Transverse colon (tissue), 4 donors: ENCODE data around the gene MBNL1. TPM values are rescaled to one million over a fixed set of nuclear protein-coding genes. Genes with fewer than 3 reads are reported as not detected.

Experiments used
- DNase-seq: peaks from one replicate; pipeline ENCODE4 v3.0.0-alpha.2; 2019
- H3K27ac ChIP-seq, 4 donors: fragments of 200-600 bp; sonication (generic); 2 replicates each; pipeline ENCODE4 v1.5.1; 2016 to 2018; ENCODE audit warnings: inconsistent platforms in 4 of 4
- H3K27me3 ChIP-seq: fragments of 200-600 bp; sonication (generic); 2 replicates; pipeline ENCODE4 v1.5.1; 2017; ENCODE audit warnings: inconsistent platforms
- H3K36me3 ChIP-seq, 4 donors: fragments of 200-600 bp; sonication (generic); 2 replicates each; pipeline ENCODE4 v1.5.1; 2017 to 2019; ENCODE audit warnings: inconsistent platforms in 4 of 4
- H3K4me1 ChIP-seq, 4 donors: fragments of 200-600 bp; sonication (generic); 2 replicates each; pipeline ENCODE4 v1.5.1; 2017 to 2020; ENCODE audit warnings: inconsistent platforms in 4 of 4
- H3K4me3 ChIP-seq, 4 donors: fragments of 200-600 bp; sonication (generic); 1 replicate in 1 of 4; 2 replicates in 3 of 4; pipeline versions ENCODE4 v1.5.1 to v1.6.1; 2017 to 2019; ENCODE audit warnings: inconsistent platforms in 4 of 4
- H3K9me3 ChIP-seq, 2 donors: fragments of 200-600 bp; sonication (generic); 2 replicates each; pipeline ENCODE4 v1.5.1; 2017 to 2019; ENCODE audit warnings: inconsistent platforms in 2 of 2
- EP300 ChIP-seq: sonication (generic); formaldehyde crosslinking; IDR thresholded peaks from one replicate; pipeline ENCODE4 v1.6.1; 2017; ENCODE audit warnings: antibody characterized with exemption, low read depth
- POLR2A ChIP-seq: fragments of 450-650 bp; IDR thresholded peaks from one replicate; pipeline ENCODE4 v1.6.1; 2016; ENCODE audit warnings: antibody characterized with exemption, mild to moderate bottlenecking, moderate library complexity
- POLR2AphosphoS5 ChIP-seq, 3 donors: sonication (generic); formaldehyde crosslinking; IDR thresholded peaks; one replicate each; pipeline ENCODE4 v1.6.1; 2016; ENCODE audit warnings: antibody characterized with exemption in 3 of 3
- WGBS, 2 donors: methylation state at CpG; one replicate each; pipeline ENCODE4 v1.1.5; 2018; ENCODE audit warnings: low coverage in 1 of 2; 5-methylcytosine and 5-hydroxymethylcytosine counted together
- in situ Hi-C, 4 donors: fragments of 200-750 bp; cut with MboI; loops; one replicate each; pipeline versions ENCODE4 v1.15.0 to v1.15.1; 2017; ENCODE audit warnings: low sequenced_read_pairs in 3 of 4, low pct_ligation_motif_present in 1 of 4, low pct_unique_long_range_greater_than_20kb in 1 of 4
- intact Hi-C: fragments of 100-400 bp; cut with DNase I; formaldehyde crosslinking; loops from one replicate; pipeline ENCODE4 v1.15.1; 2023; ENCODE audit warnings: low total_unique reads
- total RNA-seq, 4 donors: library from RNA; depleted of rRNA; stranded (reverse); fragments of >200 nt; gene quantifications; one replicate each; pipeline ENCODE4 v1.1.0, GENCODE V29; 2016
- TF ChIP-seq, protein P1 (sequence below), 5 experiments: fragments of 200-600 bp in 3 of 5; fragments of 450-650 bp in 2 of 5; sonication (generic) in 3 of 5; IDR thresholded peaks; 1 replicate in 2 of 5; 2 replicates in 3 of 5; pipeline ENCODE4 v1.5.1; 2016 to 2017; ENCODE audit warnings: antibody characterized with exemption in 5 of 5, inconsistent platforms in 3 of 5, mild to moderate bottlenecking in 2 of 5, moderate library complexity in 1 of 5

The MBNL1 gene
- total RNA-seq, 4 donors from 2014 or later: 232 to 658 (median 509) TPM

DNA sequence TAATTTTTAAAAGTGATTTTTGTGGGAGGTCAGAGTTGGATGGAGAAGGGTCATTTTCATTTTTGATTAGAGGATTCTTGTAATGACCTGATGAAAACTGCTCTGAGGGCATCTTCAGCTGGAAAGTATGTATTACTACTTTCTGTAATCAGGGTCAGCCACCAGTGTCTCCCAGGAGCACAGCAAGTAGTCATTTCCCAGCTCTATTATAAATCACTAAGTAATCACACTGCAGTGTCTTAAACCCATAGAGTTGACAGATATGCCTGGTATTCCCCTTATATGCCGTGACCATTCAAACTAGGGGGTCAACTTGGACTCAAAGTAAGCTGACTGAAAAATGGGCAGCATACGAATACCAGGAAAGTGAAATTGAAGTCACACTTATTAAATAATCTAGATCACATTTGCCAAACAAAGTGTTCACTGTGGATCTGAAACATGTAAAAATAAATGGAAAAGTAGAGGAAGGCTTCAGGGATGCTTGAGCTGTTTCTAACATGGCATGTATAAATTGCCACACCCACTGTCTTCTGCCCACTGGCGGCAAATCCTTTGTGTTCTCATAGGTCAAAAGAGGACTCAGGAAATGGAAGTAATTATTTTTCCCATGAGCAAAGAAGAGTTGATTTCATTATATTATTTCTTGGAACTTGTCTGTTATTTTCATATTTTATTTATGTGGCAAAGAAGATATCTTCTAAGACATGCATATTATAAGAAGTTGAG lies 105.7 kb downstream of the MBNL1 start:
- WGBS, 2 donors: 69 to 77% methylated on average over 3 of the region's 3 CpGs
- no peaks in the 10 kb centered on the region for H3K27me3 ChIP-seq
- peaks cover 0 to 57% (median 21%) of the 10 kb centered on the region in 4 donors for H3K4me1 ChIP-seq
- H3K4me3 ChIP-seq: no peak overlapping the region
- TF ChIP-seq POLR2AphosphoS5 (IDR thresholded peaks at IDR 0.05): no peak
- TF ChIP-seq POLR2A: no peak
- H3K36me3 ChIP-seq: peaks cover 0 to 8% (median 0%) of the 10 kb centered on the region in 4 donors
- H3K27ac ChIP-seq: peak overlapping the region in 3 of 4 donors; percentile 57 to 79 (median 69)
- no peaks in the 10 kb centered on the region for H3K9me3 ChIP-seq
- intact Hi-C loops: no loop called here
- no peak for DNase-seq
- in situ Hi-C loops: no loop called here

DNA sequence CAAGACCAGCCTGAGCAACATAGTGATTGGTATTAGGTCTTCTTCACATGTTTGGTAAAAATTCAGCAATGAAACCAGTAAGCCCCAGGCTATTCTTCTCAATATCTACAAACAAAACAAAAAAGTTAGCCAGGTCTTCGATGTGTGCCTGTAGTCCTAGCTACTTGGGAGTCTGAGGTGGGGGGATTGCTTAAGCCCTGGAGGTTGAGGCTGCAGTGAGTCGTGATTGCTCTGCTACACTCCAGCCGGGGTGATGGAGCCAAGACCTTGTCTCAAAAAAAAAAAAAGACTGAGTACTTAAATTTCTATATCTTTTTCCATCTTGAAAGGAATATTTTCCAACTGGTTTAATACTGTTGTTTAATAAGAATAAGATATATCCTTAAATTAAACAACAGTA lies 106.8 kb downstream of the MBNL1 start:
- in situ Hi-C loops: no loop called here
- H3K27me3 ChIP-seq: no peaks in the 10 kb centered on the region
- WGBS, 2 donors: 73 to 76% methylated on average over 3 of the region's 3 CpGs
- peaks cover 0 to 60% (median 27%) of the 10 kb centered on the region in 4 donors for H3K4me1 ChIP-seq
- TF ChIP-seq POLR2A: no peak
- no peak for TF ChIP-seq POLR2AphosphoS5 (IDR thresholded peaks at IDR 0.05)
- TF ChIP-seq EP300: no peak
- TF ChIP-seq, protein P1, sequence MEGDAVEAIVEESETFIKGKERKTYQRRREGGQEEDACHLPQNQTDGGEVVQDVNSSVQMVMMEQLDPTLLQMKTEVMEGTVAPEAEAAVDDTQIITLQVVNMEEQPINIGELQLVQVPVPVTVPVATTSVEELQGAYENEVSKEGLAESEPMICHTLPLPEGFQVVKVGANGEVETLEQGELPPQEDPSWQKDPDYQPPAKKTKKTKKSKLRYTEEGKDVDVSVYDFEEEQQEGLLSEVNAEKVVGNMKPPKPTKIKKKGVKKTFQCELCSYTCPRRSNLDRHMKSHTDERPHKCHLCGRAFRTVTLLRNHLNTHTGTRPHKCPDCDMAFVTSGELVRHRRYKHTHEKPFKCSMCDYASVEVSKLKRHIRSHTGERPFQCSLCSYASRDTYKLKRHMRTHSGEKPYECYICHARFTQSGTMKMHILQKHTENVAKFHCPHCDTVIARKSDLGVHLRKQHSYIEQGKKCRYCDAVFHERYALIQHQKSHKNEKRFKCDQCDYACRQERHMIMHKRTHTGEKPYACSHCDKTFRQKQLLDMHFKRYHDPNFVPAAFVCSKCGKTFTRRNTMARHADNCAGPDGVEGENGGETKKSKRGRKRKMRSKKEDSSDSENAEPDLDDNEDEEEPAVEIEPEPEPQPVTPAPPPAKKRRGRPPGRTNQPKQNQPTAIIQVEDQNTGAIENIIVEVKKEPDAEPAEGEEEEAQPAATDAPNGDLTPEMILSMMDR (IDR thresholded peaks at IDR 0.05): no peak
- DNase-seq: no peak
- H3K36me3 ChIP-seq: peaks cover 0 to 8% (median 0%) of the 10 kb centered on the region in 4 donors
- peak overlapping the region; percentile 33 to 79 (median 63) for H3K27ac ChIP-seq
- no peaks in the 10 kb centered on the region for H3K9me3 ChIP-seq
- intact Hi-C loops: no loop called here
- no peak overlapping the region for H3K4me3 ChIP-seq

- TF ChIP-seq, protein P1 (IDR thresholded peaks at IDR 0.05): no peak
- TF ChIP-seq POLR2AphosphoS5 (IDR thresholded peaks at IDR 0.05): peak in 2 of 3 donors; percentile 7 to 23
- H3K27me3 ChIP-seq: no peaks in the 10 kb centered on the region
- in situ Hi-C loops (no loop called here), intact Hi-C loops (no loop called here)
- WGBS, 2 donors: 50 to 70% methylated on average over 9 of the region's 9 CpGs
- H3K4me3 ChIP-seq: peak overlapping the region in 1 of 4 donors; percentile 9
- H3K4me1 ChIP-seq: peaks cover 6 to 66% (median 36%) of the 10 kb centered on the region in 4 donors
- H3K36me3 ChIP-seq: peaks cover 0 to 8% (median 0%) of the 10 kb centered on the region in 4 donors
- peak; percentile 26 for DNase-seq
- H3K27ac ChIP-seq: peak overlapping the region; percentile 33 to 79 (median 63)
- no peaks in the 10 kb centered on the region for H3K9me3 ChIP-seq
Observed at GRCh38 chr3:152376351-152377183, 107.8 kb downstream of the MBNL1 start.

GRCh38 chr3:152377184-152377570 lies 108.4 kb downstream of the MBNL1 start:
- H3K4me3 ChIP-seq: no peak overlapping the region
- 64 to 90% methylated on average over 3 to 4 of the region's 4 CpGs for WGBS, 2 donors
- no peak for DNase-seq
- in situ Hi-C loops: no loop called here
- intact Hi-C loops: no loop called here
- peak overlapping the region; percentile 33 to 79 (median 63) for H3K27ac ChIP-seq
- peaks cover 11 to 72% (median 41%) of the 10 kb centered on the region in 4 donors for H3K4me1 ChIP-seq
- TF ChIP-seq EP300 (no peak), POLR2A (no peak), POLR2AphosphoS5 (IDR thresholded peaks at IDR 0.05) (no peak)
- TF ChIP-seq, protein P1 (IDR thresholded peaks at IDR 0.05): no peak
- peaks cover 0 to 8% (median 0%) of the 10 kb centered on the region in 4 donors for H3K36me3 ChIP-seq
- no peaks in the 10 kb centered on the region for H3K9me3 ChIP-seq
- no peaks in the 10 kb centered on the region for H3K27me3 ChIP-seq
